Left forelimb (tissue), 1 donor: ENCODE measurements around the gene LRRC46.

Source experiments
- DNase-seq: peaks from one replicate; pipeline ENCODE4 v3.0.0-alpha.2; 2018; ENCODE audit warnings: low spot score

Gene LRRC46

GRCh38 chr17:47877368-47878034 lies 46.0 kb downstream of the LRRC46 start:
- DNase-seq, result no peak

GRCh38 chr17:47878203-47879027 lies 46.9 kb downstream of the LRRC46 start:
- DNase-seq, result no peak

- DNase-seq, result no peak
These were observed 47.6 kb downstream of the LRRC46 start for GRCh38 chr17:47879028-47879585.

- DNase-seq, result no peak
These were observed 48.4 kb downstream of the LRRC46 start for GRCh38 chr17:47879776-47880454.

- DNase-seq, result no peak
These were observed 50.8 kb downstream of the LRRC46 start for GRCh38 chr17:47882247-47882646.

- DNase-seq, result no peak
These were observed 51.5 kb downstream of the LRRC46 start for GRCh38 chr17:47882695-47883588.

- DNase-seq, result no peak
These were observed 52.3 kb downstream of the LRRC46 start for GRCh38 chr17:47883589-47884426.

GRCh38 chr17:47884427-47884740 lies 52.9 kb downstream of the LRRC46 start:
- no peak for DNase-seq

GRCh38 chr17:47884905-47885730 lies 53.6 kb downstream of the LRRC46 start:
- no peak for DNase-seq
